ENCODE data around the gene DAB2. TPM values are rescaled to one million over a fixed set of nuclear protein-coding genes. Genes with fewer than 3 reads are reported as not detected.

The DAB2 gene
- total RNA-seq, 2 experiments from 2014 or later: 0.40 TPM; not detected in 1

DNA sequence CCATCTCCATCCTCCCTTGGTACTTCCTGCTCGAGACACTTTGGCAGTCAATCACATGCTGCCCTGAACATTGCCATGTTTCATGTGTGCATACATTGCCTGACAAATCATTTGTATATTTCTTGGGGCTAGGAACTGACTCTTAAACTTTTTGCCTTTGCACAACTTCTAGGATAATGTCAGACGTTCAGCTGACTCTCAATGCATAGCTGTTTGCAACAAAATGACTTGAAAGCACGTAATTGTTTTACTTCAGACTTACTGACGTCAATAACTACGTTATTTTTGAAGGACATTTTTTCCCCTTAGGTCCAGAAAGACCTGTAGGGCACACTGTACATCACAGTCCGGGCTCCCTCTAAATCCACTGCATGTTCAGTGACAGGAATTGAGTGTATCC, 37.4 kb upstream of the DAB2 start:
- Histone ChIP-seq H3K9me2 (ENCODE audit: insufficient read depth, low read length) (no peaks in the 10 kb centered on the region), H3K79me2 (ENCODE audit: insufficient read depth, low read depth, low read length) (no peaks in the 10 kb centered on the region), H2AFZ (ENCODE audit: low read length) (no peak overlapping the region), H3K27ac (ENCODE audit: low read depth, low read length, poor library complexity, severe bottlenecking) (no peak overlapping the region), H3K4me1 (ENCODE audit: insufficient read depth, low read length, poor library complexity, severe bottlenecking) (no peaks in the 10 kb centered on the region), H4K20me1 (ENCODE audit: insufficient read depth, low read length) (no peaks in the 10 kb centered on the region), H3K4me3 (ENCODE audit: low read depth, low read length, poor library complexity, severe bottlenecking) (no peak overlapping the region), H3K36me3 (ENCODE audit: insufficient read depth, low read length) (no peaks in the 10 kb centered on the region), H3K9me3 (ENCODE audit: low read length) (no peaks in the 10 kb centered on the region), H3K4me2 (ENCODE audit: low read length) (no peak overlapping the region)
- ChIA-PET POLR2A (interaction anchor here (0.5 kb wide), 1 partner anchor 10 kb away, joined by 4 read pairs; no protein-coding TSS in a partner anchor), CTCF (ENCODE audit: unreplicated experiment) (no interaction called here)
- no TSS peak for BruUV-seq (replicated peaks)
- intact Hi-C loops (cut with micrococcal nuclease; ENCODE audit: unreplicated experiment): no loop called here
- TF ChIP-seq, protein P1, sequence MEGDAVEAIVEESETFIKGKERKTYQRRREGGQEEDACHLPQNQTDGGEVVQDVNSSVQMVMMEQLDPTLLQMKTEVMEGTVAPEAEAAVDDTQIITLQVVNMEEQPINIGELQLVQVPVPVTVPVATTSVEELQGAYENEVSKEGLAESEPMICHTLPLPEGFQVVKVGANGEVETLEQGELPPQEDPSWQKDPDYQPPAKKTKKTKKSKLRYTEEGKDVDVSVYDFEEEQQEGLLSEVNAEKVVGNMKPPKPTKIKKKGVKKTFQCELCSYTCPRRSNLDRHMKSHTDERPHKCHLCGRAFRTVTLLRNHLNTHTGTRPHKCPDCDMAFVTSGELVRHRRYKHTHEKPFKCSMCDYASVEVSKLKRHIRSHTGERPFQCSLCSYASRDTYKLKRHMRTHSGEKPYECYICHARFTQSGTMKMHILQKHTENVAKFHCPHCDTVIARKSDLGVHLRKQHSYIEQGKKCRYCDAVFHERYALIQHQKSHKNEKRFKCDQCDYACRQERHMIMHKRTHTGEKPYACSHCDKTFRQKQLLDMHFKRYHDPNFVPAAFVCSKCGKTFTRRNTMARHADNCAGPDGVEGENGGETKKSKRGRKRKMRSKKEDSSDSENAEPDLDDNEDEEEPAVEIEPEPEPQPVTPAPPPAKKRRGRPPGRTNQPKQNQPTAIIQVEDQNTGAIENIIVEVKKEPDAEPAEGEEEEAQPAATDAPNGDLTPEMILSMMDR (conservative IDR thresholded peaks at IDR 0.05; ENCODE audit: low read length): no peak
- no peak for TF ChIP-seq EZH2phosphoT487 (IDR thresholded peaks at IDR 0.05; ENCODE audit: borderline replicate concordance, low read depth, low read length)
- no peak for DNase-seq (ENCODE audit: low spot score)

DNA sequence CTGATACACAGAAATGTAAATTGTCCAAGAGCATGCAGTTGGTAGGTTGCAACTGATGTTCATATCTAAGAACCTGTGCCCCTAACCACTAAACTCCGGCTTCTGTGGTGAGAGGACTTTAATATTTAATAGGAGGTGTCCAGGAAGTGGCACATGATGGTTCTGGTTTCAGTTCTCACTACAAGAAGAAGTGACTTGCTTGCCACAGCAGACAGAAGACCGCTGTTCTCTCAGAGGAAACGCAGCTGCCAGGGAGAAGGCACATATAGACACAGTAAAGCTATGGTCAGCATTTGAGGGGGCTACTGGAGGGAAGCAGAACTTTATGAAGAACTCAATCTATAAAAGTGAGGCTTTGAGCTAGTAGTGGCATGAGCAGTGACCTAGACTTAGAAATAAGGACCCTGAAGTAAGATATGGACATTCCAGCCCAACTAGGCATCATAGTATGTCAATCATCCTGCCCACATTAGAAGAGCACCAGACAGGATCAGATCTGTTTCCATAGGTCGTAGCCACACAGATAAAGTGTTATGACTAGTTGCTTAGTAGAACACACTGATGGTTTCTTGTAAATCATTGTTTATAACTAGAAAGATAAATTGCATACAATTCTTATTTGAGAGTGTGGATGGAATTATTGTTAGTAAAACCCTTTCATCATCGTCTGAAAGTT, 36.4 kb upstream of the DAB2 start:
- BruUV-seq (replicated peaks): no TSS peak
- intact Hi-C loops (cut with micrococcal nuclease; ENCODE audit: unreplicated experiment): no loop called here
- Histone ChIP-seq H3K36me3 (ENCODE audit: insufficient read depth, low read length) (no peaks in the 10 kb centered on the region), H3K4me1 (ENCODE audit: insufficient read depth, low read length, poor library complexity, severe bottlenecking) (no peaks in the 10 kb centered on the region), H3K4me3 (ENCODE audit: low read depth, low read length, poor library complexity, severe bottlenecking) (no peak overlapping the region), H3K4me2 (ENCODE audit: low read length) (no peak overlapping the region), H3K79me2 (ENCODE audit: insufficient read depth, low read depth, low read length) (no peaks in the 10 kb centered on the region), H3K9me3 (ENCODE audit: low read length) (no peaks in the 10 kb centered on the region), H4K20me1 (ENCODE audit: insufficient read depth, low read length) (no peaks in the 10 kb centered on the region), H3K9me2 (ENCODE audit: insufficient read depth, low read length) (no peaks in the 10 kb centered on the region), H2AFZ (ENCODE audit: low read length) (no peak overlapping the region), H3K27ac (ENCODE audit: low read depth, low read length, poor library complexity, severe bottlenecking) (no peak overlapping the region)
- ChIA-PET CTCF (ENCODE audit: unreplicated experiment) (no interaction called here), POLR2A (interaction anchor here (0.7 to 1.0 kb wide), 2 partner anchors 8 to 12 kb away, joined by 3 to 4 read pairs; no protein-coding TSS in a partner anchor)
- DNase-seq (ENCODE audit: low spot score): peak; percentile 4
- TF ChIP-seq EZH2phosphoT487 (IDR thresholded peaks at IDR 0.05; ENCODE audit: borderline replicate concordance, low read depth, low read length): no peak
- TF ChIP-seq, protein P1 (conservative IDR thresholded peaks at IDR 0.05; ENCODE audit: low read length): no peak

DNA sequence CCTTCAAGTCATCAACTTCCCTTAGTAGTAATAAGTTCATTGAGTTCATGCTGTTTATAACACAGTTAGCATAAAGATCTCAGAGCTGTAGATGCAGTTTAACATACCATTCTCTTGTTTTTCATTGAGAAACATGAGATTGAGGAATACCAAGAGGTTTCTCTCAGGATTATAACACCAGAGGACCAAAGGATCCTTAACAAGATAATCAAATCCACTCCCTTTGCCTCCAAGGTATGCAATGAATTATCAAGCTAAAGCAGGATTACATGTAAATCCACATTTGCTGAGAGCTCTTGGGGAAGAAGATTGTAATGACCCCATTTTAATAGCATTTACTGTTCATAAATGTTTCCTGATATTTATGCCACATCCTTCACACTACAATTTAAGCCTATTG, 35.1 kb upstream of the DAB2 start:
- intact Hi-C loops (cut with micrococcal nuclease; ENCODE audit: unreplicated experiment): no loop called here
- Histone ChIP-seq H3K4me3 (ENCODE audit: low read depth, low read length, poor library complexity, severe bottlenecking) (no peak overlapping the region), H2AFZ (ENCODE audit: low read length) (no peak overlapping the region), H3K9me2 (ENCODE audit: insufficient read depth, low read length) (no peaks in the 10 kb centered on the region), H4K20me1 (ENCODE audit: insufficient read depth, low read length) (no peaks in the 10 kb centered on the region), H3K36me3 (ENCODE audit: insufficient read depth, low read length) (no peaks in the 10 kb centered on the region), H3K4me2 (ENCODE audit: low read length) (no peak overlapping the region), H3K9me3 (ENCODE audit: low read length) (no peaks in the 10 kb centered on the region), H3K4me1 (ENCODE audit: insufficient read depth, low read length, poor library complexity, severe bottlenecking) (no peaks in the 10 kb centered on the region), H3K79me2 (ENCODE audit: insufficient read depth, low read depth, low read length) (no peaks in the 10 kb centered on the region), H3K27ac (ENCODE audit: low read depth, low read length, poor library complexity, severe bottlenecking) (no peak overlapping the region)
- ChIA-PET POLR2A (interaction anchor here (0.7 kb wide), 1 partner anchor 16 kb away, joined by 4 read pairs; no protein-coding TSS in a partner anchor), CTCF (ENCODE audit: unreplicated experiment) (no interaction called here)
- DNase-seq (ENCODE audit: low spot score): no peak
- TF ChIP-seq EZH2phosphoT487 (IDR thresholded peaks at IDR 0.05; ENCODE audit: borderline replicate concordance, low read depth, low read length): no peak
- TF ChIP-seq, protein P1 (conservative IDR thresholded peaks at IDR 0.05; ENCODE audit: low read length): no peak
- no TSS peak for BruUV-seq (replicated peaks)
